NCI-H1694 treated with DMSO at 0.1 percent for 48 hours (cell line): ENCODE results near the gene GNA12.
A peak's percentile ranks its signal among the peaks of the same experiment; 100 is the strongest.
"Not testable (repeated sequence)": the region's sequence is repeated elsewhere in the genome, so short reads cannot be mapped to it uniquely, and the experiment has no call there.

Source experiments
- DNase-seq: peaks from one replicate; lab custom pipeline; 2025; lab: John Stamatoyannopoulos, UW

Gene GNA12

DNA sequence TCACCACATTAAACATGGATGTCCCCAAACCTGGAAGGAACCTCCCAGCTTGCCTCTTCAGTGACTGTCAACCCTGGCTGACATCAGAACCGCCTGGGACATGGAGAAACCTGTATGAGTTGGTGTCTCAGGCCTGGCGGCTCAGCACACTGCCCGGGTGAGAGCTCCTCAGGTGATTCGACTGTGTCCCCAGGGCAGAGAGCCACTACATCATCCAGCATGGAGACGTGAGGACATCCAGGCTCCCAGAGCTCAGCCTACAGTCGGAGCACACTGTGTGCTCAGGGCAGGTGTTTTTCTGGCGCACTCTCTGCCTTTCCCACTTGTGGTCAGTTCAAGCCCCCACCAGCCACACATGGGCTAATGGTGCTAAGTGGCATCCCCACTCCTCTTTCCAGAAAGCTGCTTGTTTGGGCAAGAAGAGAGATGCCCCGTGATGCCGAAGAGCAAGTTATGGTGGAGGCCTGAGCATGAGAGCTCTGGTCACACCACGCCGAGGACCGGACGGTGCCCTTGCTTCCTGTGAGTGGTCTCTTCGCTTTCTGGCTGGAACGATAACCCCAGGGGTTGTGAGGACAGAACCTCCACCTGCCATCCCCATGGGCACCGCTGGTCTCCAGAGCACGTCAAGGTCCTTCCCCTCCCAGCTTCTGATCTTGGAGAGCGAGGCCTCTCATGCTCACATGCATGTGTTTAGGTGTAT lies 117.6 kb downstream of the GNA12 start:
- DNase-seq = no peak

DNA sequence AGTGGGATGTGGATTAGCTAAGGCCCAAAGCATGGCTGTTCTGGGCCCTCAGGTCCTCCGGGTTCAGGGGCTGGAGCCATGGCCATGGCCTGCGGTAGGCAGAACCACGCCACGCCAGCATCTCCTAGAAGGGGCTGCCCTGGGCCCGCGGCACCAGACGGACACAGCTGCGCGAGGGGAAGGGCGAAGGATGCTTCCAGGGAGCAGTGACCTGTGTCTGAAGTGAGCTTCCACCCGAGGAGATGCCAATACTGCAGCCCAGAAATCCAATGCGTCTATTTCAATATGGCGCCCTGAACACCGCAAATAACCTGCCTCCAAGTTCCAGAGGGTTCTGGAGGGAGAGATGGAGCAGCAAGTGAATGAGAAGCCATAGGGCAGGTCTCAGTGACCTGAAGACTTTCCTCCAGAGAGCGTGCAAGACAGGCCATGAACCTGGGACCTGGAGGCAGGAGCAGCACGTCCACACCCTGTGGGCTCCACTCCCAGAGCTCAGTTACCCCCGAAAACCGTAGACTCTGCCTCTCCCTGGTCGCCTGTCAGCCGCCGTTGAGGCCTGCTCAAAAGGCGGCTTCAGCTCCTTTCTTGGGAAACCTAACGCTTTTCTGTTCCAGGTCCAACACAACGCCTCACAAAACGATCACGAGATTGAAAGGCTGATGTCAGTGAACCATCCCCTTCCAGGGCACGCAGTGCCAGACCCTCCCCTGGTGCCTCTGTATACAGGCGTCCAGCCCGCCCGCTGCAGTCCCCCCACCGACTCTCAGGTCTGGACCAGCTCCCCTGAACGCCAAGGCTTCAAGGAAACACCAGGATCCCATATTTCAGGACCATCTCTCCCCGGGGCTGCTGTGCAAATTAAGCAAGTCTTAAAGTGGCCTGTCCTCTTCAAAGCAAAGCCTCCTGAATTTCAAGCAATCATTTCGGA lies 118.7 kb downstream of the GNA12 start:
- DNase-seq = no peak

DNA sequence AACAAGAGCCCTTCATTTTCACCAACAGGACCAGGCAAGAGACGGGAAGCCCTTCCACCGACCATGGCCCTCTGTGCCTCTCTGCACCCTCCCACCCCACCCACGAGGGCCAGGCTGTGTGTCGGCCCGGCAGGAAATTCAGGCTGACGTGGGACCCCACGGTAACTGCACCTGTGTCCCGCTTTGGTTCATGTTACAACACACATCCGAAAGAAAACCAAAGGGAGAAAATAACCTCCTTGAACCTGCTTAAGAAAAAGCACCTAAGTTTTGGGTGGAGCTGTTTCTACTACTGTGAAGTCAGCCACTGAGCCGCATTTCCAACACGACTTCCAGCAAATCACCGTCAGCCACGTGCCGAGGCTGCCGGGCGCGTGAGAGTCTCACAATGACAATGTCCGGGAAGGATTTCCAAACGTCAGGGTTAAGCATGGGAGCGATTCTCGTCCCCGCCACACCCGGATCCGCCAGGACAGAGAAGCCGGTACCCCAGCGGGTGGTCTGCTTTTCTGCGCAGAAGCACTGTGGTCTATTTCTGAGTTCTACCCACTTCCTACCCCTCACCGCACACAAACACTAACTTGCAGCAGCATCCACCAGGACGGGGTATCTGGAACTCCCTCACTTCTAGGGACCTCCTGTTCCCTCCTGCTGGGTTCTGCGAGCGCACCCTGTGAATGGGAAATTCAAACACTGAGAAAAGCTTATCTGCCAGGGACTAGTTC lies 119.5 kb downstream of the GNA12 start:
- DNase-seq = no peak

DNA sequence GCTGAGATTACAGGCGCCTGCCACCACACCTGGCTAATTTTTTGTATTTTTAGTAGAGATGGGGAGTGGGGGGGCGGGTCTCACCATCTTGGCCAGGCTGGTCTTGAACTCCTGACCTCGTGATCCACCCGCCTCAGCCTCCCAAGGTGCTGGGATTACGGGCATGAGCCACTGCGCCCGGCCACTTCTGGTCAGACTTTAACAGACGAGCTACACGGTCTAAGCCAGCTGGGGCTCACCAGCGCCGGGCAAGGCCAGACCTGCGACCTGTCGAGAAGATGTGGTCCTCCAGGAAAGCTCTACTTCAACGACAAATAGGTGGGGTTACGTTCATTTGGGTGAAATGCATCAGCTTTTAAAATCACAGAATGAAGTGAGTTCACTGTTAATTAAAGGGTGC lies 120.1 kb downstream of the GNA12 start:
- not testable (repeated sequence) for DNase-seq

DNA sequence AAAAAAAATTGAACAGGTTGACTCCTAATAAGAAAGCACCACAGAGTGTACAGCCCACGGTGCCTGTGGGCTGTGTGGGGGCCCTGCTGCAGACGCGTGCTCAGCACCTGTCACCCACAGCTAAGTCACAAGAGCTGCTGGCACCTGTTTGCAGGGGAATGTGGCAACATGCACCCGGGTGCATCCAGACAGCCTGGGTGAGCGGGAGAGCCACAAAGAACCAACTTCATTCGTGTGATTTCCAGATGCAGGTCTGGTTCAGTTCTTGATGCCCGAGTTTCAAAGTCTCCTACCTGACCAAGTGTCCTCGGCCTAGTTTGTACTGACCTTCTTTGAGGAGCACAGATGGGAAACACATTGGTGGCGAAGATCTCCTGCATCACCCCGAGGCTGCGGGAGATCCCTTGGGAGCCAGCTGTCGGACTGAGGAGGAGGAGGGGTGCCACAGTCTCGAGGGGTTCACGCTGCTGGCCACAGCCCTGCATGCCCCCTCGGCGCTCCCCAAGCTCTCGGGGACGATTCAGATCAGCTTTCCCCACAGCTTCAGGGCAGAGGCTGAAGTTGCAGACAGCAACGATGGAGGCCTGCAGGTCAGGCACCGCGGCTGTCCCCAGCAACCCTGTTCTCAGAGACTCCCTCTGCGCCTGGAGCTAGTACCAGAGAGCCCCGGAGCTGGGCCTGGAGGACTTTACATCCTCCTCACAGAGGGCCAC lies 120.8 kb downstream of the GNA12 start:
- no peak for DNase-seq

DNA sequence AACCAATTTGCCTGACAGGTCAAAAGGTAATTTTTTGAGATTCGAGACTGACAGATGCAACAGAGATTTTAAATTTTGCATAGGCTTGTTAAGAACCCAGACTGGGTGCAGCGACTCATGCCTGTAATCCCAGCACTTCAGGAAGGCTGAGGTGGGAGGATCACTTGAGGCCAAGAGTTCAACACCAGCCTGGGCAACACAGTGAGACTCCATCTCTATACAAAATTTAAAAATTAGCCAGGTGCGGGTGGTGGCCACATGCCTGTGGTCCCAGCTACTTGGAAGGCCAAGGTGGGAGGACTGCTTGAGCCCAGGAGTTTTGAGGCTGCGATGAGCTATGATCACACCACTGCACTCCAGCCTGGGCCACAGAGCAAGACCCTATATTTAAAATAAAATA lies 121.5 kb downstream of the GNA12 start:
- DNase-seq = no peak

DNA sequence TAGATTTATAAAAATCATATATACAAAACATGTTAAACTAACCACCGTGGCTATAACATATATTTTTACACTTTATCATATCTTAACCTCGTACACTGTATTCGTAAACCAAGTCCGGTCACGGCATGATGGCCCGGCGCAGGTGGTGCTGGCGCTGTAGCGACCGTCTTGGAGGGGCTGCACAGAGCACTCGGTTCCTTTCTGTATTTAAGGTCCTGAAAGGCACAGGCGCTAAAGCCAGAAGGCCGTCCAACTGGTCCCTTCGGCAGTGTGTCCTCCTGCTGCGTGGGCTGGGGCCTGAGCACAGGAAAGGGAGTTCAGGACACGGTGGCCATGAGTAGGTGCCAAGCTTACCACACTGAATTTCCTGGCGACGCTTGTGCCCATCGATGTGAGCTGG lies 122.3 kb downstream of the GNA12 start:
- no peak for DNase-seq

DNA sequence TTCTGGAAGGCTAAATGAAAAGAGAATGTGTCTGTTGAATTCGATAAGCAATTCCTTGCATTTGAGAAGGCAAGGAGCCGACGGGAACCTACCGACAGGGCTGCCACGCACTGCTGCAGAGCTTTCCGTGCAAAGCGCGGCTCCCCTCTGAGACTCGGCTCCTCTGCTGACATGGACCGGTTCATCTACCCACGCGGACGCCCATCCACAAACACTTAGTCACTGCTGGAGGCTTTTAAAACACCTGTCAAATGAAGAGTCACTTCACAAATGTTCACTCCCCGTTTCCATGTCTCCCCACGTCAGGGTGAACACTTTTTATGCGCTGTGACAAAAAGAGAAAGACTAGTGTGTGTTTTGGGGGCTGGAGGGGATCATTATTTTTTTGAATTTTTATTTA lies 124.1 kb downstream of the GNA12 start:
- DNase-seq = no peak

DNA sequence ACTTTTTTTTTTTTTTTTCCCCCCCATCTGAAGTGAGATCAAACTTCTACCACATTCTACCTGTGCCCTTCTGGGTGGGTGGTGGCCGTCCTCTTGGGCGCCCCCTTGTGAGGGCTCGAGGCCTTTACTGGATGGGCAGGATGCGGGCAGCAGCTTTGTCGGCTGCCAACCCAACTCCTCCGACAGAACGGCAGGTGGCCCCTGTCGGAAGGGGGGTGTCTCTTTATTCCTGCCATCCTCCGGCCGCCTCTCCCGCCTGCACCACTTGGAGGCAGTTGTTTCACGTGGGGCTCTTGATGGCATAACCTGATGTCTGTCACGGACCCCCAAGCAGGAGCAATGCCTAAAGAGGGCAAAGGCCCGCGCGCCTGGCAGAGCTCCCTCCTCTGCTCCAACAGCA lies 125.1 kb downstream of the GNA12 start:
- DNase-seq = peak; percentile 15

DNA sequence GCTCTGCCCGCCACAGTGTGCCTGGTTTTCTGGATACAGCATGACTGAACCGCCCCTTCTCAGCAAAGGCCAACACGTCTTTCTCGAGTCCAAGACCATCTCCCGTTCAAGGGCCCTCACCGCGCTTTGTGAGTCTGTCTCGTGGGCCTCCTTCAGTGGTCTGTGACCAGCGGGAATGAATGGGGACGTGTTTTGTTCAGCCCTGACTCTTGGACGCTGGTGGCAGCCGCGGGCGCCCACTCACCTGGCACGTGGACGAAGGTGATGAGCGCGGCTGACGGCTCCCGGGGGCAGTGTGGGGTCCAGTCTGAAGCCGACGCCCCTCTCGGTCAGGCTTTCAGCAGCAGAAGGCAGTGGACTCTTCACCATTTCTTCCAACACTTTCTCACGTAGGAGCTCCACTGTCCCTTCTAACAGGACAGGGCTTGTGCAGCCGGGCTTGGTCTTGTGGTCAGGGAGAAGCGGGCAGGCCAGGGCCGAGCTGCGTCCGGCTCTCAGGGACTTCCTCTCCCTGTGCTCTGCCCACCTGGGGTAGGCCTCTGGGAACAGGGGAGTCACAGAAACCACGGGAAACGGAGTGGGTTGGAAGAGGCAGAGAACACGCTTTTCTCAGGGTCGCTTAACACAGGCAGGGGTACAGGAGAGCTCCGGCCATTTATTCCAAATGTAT lies 125.7 kb downstream of the GNA12 start:
- no peak for DNase-seq

DNA sequence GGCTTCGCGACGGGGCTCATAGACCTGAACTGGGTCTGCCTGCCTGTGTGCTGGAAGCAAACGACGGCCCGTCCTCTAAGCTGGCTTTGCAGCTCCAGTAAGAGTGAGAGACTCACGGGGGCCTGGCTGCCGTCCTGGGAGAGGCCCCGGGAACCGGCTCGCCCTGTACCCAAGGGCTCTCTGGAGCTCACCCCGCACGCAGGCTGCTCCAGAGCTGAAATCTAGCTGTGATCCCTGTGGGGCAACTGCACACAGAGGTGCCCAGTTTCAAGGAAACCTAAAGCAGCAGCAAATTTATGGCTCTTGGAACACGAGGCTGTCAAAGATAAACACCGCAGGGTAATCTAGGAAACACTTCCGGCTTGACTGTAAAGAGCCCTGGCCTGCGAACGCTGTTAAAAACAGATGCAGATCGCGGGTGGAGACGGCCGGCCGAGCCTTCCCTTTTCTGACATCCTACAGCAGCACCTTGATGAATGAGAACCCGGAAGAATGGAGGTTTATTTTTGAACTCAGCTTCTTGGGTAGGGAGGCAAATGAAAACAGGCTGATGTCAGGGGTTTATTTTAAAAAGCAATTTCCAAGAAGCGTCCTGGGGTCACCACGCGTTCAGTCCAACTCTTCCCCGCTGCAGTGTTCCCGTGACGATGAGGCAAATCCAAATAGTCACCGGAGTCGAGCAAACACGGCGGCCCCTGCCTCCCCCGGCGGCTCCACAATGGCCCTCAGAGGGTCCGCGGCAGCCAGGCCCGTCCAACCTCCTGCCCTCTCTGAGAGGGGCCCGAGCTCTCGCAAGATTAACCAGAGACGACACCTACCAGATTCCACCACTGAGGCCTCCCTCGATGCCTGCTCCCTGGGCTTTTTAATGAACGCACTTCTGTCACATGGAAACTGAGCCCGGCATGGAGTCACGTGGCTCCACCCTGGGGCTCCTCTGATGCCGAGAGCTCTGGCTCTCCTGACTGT lies 126.5 kb downstream of the GNA12 start:
- DNase-seq = no peak

DNA sequence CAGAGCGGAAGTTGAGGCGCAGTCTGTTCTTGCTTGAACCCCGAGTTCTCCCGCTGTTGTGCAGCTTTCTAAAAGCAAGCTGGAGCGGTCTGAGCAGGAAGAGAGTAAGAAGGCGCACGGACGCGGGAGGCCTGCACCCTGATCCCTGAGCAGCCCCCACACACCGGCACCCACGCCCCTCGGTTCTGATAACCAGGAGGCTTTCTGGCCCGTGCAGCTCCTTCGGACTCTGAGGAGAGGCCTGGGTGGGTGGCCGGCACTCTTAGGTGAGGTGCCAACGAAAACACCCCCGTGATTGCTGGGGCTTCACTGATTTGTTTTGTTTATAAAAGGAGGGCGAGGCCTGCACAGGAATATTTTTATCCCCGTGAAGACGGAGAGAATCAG lies 127.2 kb downstream of the GNA12 start:
- no peak for DNase-seq

DNA sequence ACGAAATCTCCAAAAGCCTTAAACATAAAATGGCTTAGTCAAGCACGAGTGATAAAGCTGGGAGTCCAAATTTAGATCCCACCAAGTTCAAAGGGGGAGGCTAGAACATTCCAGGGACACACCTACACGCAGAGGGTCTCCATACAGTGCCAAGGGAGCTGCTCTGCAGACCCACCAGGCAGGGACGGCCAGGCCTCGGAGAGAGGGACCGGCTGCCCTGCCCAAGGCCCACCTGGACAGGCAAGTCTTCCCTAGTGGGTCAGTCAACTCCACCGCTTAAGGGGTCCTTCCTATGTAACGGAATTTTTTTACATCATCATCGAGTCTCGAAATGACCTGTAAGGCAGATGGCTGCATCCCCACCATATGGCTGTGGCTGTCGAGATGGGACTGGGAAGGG lies 127.6 kb downstream of the GNA12 start:
- no peak for DNase-seq

DNA sequence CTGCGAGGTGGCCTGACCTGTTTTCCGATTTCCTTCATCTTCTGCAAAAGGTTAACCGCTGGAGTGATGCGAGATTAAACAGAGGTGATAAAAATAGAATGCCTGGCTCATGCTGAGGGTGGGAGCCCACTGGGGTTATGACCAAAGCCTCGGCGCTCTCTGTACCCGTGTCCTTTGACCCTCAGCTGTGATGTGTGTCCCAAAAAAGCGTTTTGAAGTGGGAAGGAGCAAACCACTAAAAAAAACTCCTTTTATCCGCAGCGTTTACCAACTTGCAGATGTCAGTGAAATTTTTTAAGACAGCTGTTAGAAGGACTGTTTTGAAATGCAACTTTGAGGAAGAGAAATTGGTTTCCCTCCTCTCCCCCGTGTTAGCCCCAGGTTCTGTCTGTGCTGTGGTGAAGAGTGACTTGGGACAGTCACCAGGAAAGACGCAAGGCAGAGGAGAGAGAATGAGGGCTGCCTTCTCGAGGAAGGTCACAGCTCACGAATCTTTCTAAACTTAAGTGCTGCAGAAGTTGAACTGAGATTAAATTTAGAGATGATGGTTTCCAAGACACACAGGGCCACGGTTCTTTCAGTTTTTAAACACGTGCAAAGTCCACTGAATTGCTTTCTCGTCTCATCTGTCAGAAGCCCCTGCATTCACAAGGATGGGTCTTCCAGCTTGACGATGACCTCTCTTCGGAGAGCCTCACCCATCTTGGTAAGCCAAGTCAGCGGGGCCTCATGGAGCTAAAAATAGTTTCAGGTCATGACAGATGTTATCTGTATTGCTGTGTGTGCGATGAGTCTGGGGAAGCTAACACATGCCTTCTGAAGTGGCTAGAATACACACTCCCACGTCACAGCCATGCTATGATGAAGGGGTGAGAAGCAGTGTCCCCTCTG lies 128.5 kb downstream of the GNA12 start:
- no peak for DNase-seq

DNA sequence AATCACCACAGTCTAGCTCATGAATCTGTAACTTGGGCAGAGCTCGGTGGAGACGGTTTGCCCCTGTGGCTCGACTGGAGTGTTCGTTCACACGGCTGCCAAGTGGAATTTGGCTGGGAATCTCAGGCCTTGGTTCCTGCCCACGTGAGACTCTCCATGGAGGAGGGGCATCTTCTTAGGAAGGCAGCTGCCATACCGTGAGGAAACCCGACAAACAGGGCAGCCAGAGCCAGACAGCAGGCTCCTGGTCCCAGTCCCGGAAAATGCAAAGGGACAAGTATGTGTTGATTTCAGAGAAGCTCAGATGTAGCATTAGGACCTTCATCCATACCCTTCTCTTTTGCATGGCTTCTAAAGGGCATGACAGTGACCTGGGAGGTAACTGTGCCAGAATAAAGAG lies 129.5 kb downstream of the GNA12 start:
- DNase-seq = no peak

DNA sequence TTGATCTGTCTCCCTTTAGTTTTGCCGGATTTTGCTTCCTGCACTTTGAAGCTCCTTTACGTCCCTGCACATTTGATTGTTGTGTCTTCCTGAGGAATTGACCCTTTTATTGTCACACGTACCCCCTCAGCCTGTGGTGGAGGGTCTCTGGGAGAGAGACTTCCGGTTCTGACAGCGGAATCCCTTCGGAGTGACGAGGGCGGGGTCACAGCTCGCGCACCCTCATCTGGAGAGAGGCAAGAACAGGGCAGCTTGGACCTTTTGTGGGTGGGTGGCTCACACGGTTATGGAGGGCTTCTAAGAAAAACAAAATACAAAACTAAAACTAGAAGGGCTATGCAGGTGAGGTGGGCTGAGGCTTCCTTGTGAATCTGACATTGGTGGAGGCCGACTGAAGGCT lies 130.1 kb downstream of the GNA12 start:
- DNase-seq = no peak

DNA sequence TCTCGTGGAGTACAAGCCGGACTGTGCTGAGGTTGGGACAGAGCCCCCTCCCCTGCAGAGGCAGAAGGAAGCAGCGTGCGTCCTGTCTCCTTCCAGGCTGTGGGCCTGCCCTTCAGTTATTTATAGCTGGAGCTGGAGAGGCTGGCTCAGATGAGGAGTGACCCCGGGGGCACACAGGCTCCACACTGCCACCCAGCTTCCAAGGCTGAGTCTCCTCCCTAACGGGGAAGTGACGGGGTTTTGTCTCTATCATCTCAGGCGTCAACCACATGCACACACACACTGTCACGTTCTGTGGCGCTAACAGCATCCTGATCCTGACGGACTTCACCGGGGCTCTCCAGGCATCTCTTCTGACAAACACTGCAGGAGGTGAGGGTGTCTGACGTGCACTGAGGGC lies 130.7 kb downstream of the GNA12 start:
- no peak for DNase-seq

DNA sequence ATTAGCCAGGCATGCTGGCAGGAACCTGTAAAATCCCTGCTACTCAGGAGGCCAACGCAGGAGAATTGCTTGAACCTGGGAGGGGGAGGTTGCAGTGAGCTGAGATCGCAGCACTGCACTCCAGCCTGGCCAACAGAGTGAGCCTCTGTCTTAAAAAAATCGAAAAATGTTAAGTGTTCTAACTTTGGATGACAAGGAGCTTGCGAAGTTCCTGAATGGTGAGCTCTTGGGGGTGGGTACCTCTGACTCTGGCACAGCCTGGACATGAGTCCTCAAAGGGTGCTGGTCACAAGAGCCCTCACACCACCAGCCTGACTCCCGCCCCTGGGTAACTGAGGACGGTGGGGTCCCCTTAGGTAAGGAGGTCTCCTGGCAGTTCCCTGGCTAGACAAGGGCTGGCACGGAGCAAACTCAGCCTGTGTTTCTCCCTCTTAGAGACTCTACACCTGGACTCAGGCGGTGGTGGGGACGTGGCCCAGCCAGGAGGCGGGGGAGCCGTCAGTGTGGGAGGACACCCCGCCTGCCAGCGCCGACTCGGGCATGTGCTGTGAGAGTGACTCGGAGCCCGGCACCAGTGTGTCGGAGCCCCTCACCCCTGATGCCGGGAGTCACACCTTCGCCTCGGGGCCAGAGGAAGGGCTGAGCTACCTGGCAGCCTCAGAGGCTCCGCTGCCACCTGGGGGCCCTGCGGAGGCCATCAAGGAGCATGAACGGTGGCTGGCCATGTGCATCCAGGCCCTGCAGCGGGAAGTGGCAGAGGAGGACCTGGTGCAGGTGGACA lies 132.0 kb downstream of the GNA12 start:
- DNase-seq = no peak
